HepG2 (cell line): ENCODE measurements around the gene PSMC3IP. TPM values are rescaled to one million over a fixed set of nuclear protein-coding genes. Genes with fewer than 3 reads are reported as not detected.

Source experiments
- EHMT2 ChIP-seq: fragments of 200-600 bp; sonication (generic); IDR thresholded peaks from 2 replicates; pipeline ENCODE4 v1.7.0; 2017; ENCODE audit warnings: antibody characterized with exemption, low read depth, low read length, borderline replicate concordance
- KMT2B ChIP-seq: IDR thresholded peaks from 2 replicates; pipeline ENCODE4 v1.6.1; 2016; ENCODE audit warnings: missing genetic modification reagents, missing compliant biosample characterization
- MXI1 ChIP-seq: IDR thresholded peaks from 3 replicates; pipeline ENCODE4 v1.6.1; 2012; ENCODE audit warnings: low read depth, low read length, inconsistent platforms, borderline replicate concordance
- NBN ChIP-seq: fragments of 450-650 bp; conservative IDR thresholded peaks from 2 replicates; pipeline ENCODE4 v1.6.1; 2017
- PITX1 ChIP-seq: sonication (generic); formaldehyde crosslinking; IDR thresholded peaks from 2 replicates; pipeline ENCODE4 v1.5.1; 2020; ENCODE audit warnings: mild to moderate bottlenecking, missing genetic modification reagents
- SP4 ChIP-seq: sonication (generic); formaldehyde crosslinking; IDR thresholded peaks from 2 replicates; pipeline ENCODE4 v1.8.1; 2023; ENCODE audit warnings: mild to moderate bottlenecking, missing genetic modification reagents
- TP53 ChIP-seq: sonication (generic); formaldehyde crosslinking; conservative IDR thresholded peaks from 2 replicates; pipeline ENCODE4 v1.4.0; 2020; ENCODE audit warnings: missing genetic modification reagents
- ZFP90 ChIP-seq: sonication (generic); formaldehyde crosslinking; IDR thresholded peaks from 2 replicates; pipeline ENCODE4 v1.8.0; 2022; ENCODE audit warnings: missing genetic modification reagents, mild to moderate bottlenecking, inconsistent platforms, borderline replicate concordance
- ZNF253 ChIP-seq: sonication (generic); formaldehyde crosslinking; IDR thresholded peaks from 2 replicates; pipeline ENCODE4 v1.8.0; 2022; ENCODE audit warnings: mild to moderate bottlenecking, missing genetic modification reagents, borderline replicate concordance
- ZNF496 ChIP-seq: sonication (generic); formaldehyde crosslinking; IDR thresholded peaks from 2 replicates; pipeline ENCODE4 v1.8.1; 2023; ENCODE audit warnings: mild to moderate bottlenecking, moderate library complexity, missing genetic modification reagents; ENCODE audit not compliant: insufficient replicate concordance
- ZNF607 ChIP-seq: sonication (generic); formaldehyde crosslinking; IDR thresholded peaks from 2 replicates; pipeline ENCODE4 v1.5.1; 2020; ENCODE audit warnings: missing genetic modification reagents, mild to moderate bottlenecking, borderline replicate concordance
- ZNF629 ChIP-seq: sonication (generic); formaldehyde crosslinking; conservative IDR thresholded peaks from 2 replicates; pipeline ENCODE4 v1.5.0; 2020; ENCODE audit warnings: missing genetic modification reagents
- polyA plus RNA-seq, 8 experiments: library from polyadenylated mRNA; depleted of rRNA in 3 of 8; stranded (reverse) in 7 of 8; unstranded in 1 of 8; fragments of >200 nt; fragmentation: Illumina TruSeq in 4 of 8; extraction: Trizol in 4 of 8; gene quantifications; 2 replicates each; pipeline versions ENCODE4 v1.2.1 to v1.2.3, GENCODE V29; 2011 to 2016; ENCODE audit warnings: low read depth in 4 of 8, missing spikeins in 1 of 8, mixed read lengths in 1 of 8; ENCODE audit not compliant: insufficient read depth in 1 of 8
- total RNA-seq, 5 experiments: library from RNA; depleted of rRNA; stranded (reverse); fragments of >200 nt; fragmentation: Illumina TruSeq; extraction: Trizol; gene quantifications; 2 replicates each; pipeline ENCODE4 v1.2.3, GENCODE V29; 2016; ENCODE audit warnings: low read depth in 1 of 5
- TF ChIP-seq, protein P1 (sequence below): fragments of 450-650 bp; IDR thresholded peaks from 2 replicates; pipeline ENCODE4 v1.6.1; 2017; ENCODE audit warnings: mild to moderate bottlenecking
- TF ChIP-seq, protein P2 (sequence below): sonication (generic); formaldehyde crosslinking; IDR thresholded peaks from 2 replicates; pipeline ENCODE4 v1.4.0; 2020; ENCODE audit warnings: missing genetic modification reagents
- TF ChIP-seq, protein P3 (sequence below): sonication (generic); formaldehyde crosslinking; IDR thresholded peaks from 2 replicates; pipeline ENCODE4 v1.4.0; 2020; ENCODE audit warnings: mild to moderate bottlenecking, missing genetic modification reagents, borderline replicate concordance
- TF ChIP-seq, protein P4 (sequence below): IDR thresholded peaks from 2 replicates; pipeline ENCODE4 v1.6.1; 2016; ENCODE audit warnings: control low read depth
- TF ChIP-seq, protein P5 (sequence below): sonication (generic); formaldehyde crosslinking; IDR thresholded peaks from 2 replicates; pipeline ENCODE4 v1.4.0; 2020; ENCODE audit warnings: missing genetic modification reagents

The PSMC3IP gene
- total and polyA plus RNA-seq, 2 of the 13 experiments (the other 11 are each of a cell fraction or from before 2014, with no cell fraction given) = 6.5 to 22.4 TPM

DNA sequence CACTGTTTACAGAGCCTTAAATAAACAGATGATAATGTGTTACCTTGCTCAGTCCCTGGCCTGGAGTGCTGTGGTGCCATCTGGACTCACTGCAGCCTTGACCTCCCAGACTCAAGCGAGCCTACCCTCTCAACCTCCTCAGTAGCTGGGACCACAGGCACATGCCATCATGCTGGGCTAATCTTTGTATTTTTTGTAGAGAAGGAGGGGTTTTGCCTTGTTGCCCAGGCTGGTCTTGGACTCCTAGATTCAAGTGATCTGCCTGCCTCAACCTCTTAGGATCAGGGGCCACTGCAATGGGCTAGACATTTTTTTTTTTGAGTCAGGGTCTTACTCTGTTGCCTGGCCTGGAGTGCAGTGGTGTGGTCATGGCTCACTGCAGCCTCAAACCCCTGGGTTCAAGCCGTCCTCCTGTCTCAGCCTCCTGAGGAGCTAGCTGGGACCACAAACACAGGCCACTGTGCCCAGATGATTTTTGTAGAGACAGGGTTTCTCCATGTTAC lies 46.5 kb downstream of the PSMC3IP start (continued):
- TF ChIP-seq, protein P1, sequence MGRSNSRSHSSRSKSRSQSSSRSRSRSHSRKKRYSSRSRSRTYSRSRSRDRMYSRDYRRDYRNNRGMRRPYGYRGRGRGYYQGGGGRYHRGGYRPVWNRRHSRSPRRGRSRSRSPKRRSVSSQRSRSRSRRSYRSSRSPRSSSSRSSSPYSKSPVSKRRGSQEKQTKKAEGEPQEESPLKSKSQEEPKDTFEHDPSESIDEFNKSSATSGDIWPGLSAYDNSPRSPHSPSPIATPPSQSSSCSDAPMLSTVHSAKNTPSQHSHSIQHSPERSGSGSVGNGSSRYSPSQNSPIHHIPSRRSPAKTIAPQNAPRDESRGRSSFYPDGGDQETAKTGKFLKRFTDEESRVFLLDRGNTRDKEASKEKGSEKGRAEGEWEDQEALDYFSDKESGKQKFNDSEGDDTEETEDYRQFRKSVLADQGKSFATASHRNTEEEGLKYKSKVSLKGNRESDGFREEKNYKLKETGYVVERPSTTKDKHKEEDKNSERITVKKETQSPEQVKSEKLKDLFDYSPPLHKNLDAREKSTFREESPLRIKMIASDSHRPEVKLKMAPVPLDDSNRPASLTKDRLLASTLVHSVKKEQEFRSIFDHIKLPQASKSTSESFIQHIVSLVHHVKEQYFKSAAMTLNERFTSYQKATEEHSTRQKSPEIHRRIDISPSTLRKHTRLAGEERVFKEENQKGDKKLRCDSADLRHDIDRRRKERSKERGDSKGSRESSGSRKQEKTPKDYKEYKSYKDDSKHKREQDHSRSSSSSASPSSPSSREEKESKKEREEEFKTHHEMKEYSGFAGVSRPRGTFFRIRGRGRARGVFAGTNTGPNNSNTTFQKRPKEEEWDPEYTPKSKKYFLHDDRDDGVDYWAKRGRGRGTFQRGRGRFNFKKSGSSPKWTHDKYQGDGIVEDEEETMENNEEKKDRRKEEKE = no peak
- TF ChIP-seq, protein P2, sequence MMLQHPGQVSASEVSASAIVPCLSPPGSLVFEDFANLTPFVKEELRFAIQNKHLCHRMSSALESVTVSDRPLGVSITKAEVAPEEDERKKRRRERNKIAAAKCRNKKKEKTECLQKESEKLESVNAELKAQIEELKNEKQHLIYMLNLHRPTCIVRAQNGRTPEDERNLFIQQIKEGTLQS = no peak
- no peak for TF ChIP-seq TP53
- no peak for TF ChIP-seq ZNF496 (CRISPR knock-in tag)
- no peak for TF ChIP-seq ZNF253 (CRISPR knock-in tag)
- peak; percentile 58; the same call in 1 of the 2 replicates for TF ChIP-seq ZNF629 (CRISPR knock-in tag)
- no peak for TF ChIP-seq SP4
- TF ChIP-seq KMT2B (CRISPR knock-in tag) = no peak; the same call in none of the 2 replicates
- no peak; the same call in 2 of the 3 replicates for TF ChIP-seq MXI1
- TF ChIP-seq EHMT2 = no peak; the same call in none of the 2 replicates
- peak; percentile 93 for TF ChIP-seq PITX1 (CRISPR knock-in tag)
- TF ChIP-seq, protein P3, sequence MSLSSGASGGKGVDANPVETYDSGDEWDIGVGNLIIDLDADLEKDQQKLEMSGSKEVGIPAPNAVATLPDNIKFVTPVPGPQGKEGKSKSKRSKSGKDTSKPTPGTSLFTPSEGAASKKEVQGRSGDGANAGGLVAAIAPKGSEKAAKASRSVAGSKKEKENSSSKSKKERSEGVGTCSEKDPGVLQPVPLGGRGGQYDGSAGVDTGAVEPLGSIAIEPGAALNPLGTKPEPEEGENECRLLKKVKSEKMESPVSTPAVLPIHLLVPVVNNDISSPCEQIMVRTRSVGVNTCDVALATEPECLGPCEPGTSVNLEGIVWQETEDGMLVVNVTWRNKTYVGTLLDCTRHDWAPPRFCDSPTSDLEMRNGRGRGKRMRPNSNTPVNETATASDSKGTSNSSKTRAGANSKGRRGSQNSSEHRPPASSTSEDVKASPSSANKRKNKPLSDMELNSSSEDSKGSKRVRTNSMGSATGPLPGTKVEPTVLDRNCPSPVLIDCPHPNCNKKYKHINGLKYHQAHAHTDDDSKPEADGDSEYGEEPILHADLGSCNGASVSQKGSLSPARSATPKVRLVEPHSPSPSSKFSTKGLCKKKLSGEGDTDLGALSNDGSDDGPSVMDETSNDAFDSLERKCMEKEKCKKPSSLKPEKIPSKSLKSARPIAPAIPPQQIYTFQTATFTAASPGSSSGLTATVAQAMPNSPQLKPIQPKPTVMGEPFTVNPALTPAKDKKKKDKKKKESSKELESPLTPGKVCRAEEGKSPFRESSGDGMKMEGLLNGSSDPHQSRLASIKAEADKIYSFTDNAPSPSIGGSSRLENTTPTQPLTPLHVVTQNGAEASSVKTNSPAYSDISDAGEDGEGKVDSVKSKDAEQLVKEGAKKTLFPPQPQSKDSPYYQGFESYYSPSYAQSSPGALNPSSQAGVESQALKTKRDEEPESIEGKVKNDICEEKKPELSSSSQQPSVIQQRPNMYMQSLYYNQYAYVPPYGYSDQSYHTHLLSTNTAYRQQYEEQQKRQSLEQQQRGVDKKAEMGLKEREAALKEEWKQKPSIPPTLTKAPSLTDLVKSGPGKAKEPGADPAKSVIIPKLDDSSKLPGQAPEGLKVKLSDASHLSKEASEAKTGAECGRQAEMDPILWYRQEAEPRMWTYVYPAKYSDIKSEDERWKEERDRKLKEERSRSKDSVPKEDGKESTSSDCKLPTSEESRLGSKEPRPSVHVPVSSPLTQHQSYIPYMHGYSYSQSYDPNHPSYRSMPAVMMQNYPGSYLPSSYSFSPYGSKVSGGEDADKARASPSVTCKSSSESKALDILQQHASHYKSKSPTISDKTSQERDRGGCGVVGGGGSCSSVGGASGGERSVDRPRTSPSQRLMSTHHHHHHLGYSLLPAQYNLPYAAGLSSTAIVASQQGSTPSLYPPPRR (CRISPR knock-in tag) = peak; percentile 93
- no peak; the same call in 1 of the 2 replicates for TF ChIP-seq ZNF607
- TF ChIP-seq, protein P4, sequence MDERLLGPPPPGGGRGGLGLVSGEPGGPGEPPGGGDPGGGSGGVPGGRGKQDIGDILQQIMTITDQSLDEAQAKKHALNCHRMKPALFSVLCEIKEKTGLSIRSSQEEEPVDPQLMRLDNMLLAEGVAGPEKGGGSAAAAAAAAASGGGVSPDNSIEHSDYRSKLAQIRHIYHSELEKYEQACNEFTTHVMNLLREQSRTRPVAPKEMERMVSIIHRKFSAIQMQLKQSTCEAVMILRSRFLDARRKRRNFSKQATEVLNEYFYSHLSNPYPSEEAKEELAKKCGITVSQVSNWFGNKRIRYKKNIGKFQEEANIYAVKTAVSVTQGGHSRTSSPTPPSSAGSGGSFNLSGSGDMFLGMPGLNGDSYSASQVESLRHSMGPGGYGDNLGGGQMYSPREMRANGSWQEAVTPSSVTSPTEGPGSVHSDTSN (CRISPR knock-in tag) = no peak
- no peak for TF ChIP-seq NBN
- TF ChIP-seq, protein P5, sequence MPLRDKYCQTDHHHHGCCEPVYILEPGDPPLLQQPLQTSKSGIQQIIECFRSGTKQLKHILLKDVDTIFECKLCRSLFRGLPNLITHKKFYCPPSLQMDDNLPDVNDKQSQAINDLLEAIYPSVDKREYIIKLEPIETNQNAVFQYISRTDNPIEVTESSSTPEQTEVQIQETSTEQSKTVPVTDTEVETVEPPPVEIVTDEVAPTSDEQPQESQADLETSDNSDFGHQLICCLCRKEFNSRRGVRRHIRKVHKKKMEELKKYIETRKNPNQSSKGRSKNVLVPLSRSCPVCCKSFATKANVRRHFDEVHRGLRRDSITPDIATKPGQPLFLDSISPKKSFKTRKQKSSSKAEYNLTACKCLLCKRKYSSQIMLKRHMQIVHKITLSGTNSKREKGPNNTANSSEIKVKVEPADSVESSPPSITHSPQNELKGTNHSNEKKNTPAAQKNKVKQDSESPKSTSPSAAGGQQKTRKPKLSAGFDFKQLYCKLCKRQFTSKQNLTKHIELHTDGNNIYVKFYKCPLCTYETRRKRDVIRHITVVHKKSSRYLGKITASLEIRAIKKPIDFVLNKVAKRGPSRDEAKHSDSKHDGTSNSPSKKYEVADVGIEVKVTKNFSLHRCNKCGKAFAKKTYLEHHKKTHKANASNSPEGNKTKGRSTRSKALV = peak; percentile 13
- no peak for TF ChIP-seq ZFP90 (CRISPR knock-in tag)
